SK-N-SH (cell line): ENCODE measurements around the gene SPATC1L. TPM values are rescaled to one million over a fixed set of nuclear protein-coding genes. Genes with fewer than 3 reads are reported as not detected.
A peak's percentile ranks its signal among the peaks of the same experiment; 100 is the strongest.

Source experiments
- CTCF ChIA-PET: fragments of 300-600, 350-600 bp; formaldehyde crosslinking; extraction: SDS; loops from one replicate; lab custom pipeline; 2021; lab: Yijun Ruan, JAX
- POLR2A ChIA-PET: fragments of 350-600 bp; sonication (Branson Sonifier 250); formaldehyde crosslinking; extraction: SDS; loops from one replicate; lab custom pipeline; 2020; ENCODE audit warnings: antibody characterized with exemption, inconsistent platforms; lab: Yijun Ruan, JAX
- DNase-seq: peaks from one replicate; pipeline ENCODE4 v3.0.0; 2012
- H2AFZ ChIP-seq: fragments of 200-600 bp; sonication (generic); 2 replicates; pipeline ENCODE4 v1.8.1; 2016; ENCODE audit warnings: antibody characterized with exemption, mild to moderate bottlenecking, low read depth
- H3F3A ChIP-seq: fragments of 200-600 bp; sonication (generic); replicated peaks from 2 replicates; pipeline ENCODE3; 2016; ENCODE audit warnings: antibody characterized with exemption, mild to moderate bottlenecking; ENCODE audit not compliant: insufficient read depth
- H3K27ac ChIP-seq, 2 experiments: fragments of 200-500 bp in 1 of 2; fragments of 200-600 bp in 1 of 2; sonication (Bioruptor generic) in 1 of 2; sonication (generic), shearing (Covaris generic) in 1 of 2; 2 replicates each; pipeline versions ENCODE4 v1.5.1 to v1.6.1; 2014 to 2016; ENCODE audit warnings: low read depth in 2 of 2, inconsistent platforms in 1 of 2, low read length in 1 of 2, mild to moderate bottlenecking in 1 of 2, mixed read lengths in 1 of 2
- H3K27me3 ChIP-seq: fragments of 200-600 bp; sonication (generic), shearing (Covaris generic); 2 replicates; pipeline ENCODE4 v1.6.1; 2016; ENCODE audit warnings: mixed run types; ENCODE audit not compliant: insufficient read depth
- H3K36me3 ChIP-seq, 2 experiments: fragments of 200-500 bp in 1 of 2; fragments of 200-600 bp in 1 of 2; sonication (Bioruptor generic) in 1 of 2; sonication (generic) in 1 of 2; replicated peaks in 1 of 2; 2 replicates each; pipeline versions ENCODE3 to v1.5.1; 2014 to 2016; ENCODE audit warnings: low read length in 1 of 2, mild to moderate bottlenecking in 1 of 2; ENCODE audit not compliant: insufficient read depth in 2 of 2, control insufficient read depth in 1 of 2
- H3K4me1 ChIP-seq, 2 experiments: fragments of 200-500 bp in 1 of 2; fragments of 200-600 bp in 1 of 2; sonication (Bioruptor generic) in 1 of 2; sonication (generic), shearing (Covaris generic) in 1 of 2; 2 replicates each; pipeline versions ENCODE4 v1.5.1 to v1.6.1; 2014 to 2016; ENCODE audit warnings: low read depth in 1 of 2, low read length in 1 of 2, mixed run types in 1 of 2; ENCODE audit not compliant: insufficient read depth in 2 of 2, control insufficient read depth in 1 of 2
- H3K4me2 ChIP-seq: fragments of 200-600 bp; sonication (generic), shearing (Covaris generic); 2 replicates; pipeline ENCODE4 v1.6.1; 2017; ENCODE audit warnings: mixed run types
- H3K4me3 ChIP-seq, 2 experiments: fragments of 200-500 bp in 1 of 2; fragments of 200-600 bp in 1 of 2; sonication (Bioruptor generic) in 1 of 2; sonication (generic), shearing (Covaris generic) in 1 of 2; 2 replicates each; pipeline versions ENCODE4 v1.5.1 to v1.8.1; 2014 to 2016; ENCODE audit warnings: low read depth in 2 of 2, inconsistent platforms in 1 of 2, low read length in 1 of 2, mild to moderate bottlenecking in 1 of 2, mixed read lengths in 1 of 2, moderate library complexity in 1 of 2
- H3K79me2 ChIP-seq: fragments of 200-600 bp; sonication (generic); 2 replicates; pipeline ENCODE4 v1.8.1; 2017; ENCODE audit warnings: mild to moderate bottlenecking; ENCODE audit not compliant: insufficient read depth
- H3K9ac ChIP-seq: fragments of 200-600 bp; sonication (generic); 2 replicates; pipeline ENCODE4 v1.6.1; 2017; ENCODE audit warnings: mixed run types
- H3K9me2 ChIP-seq: fragments of 200-600 bp; sonication (generic); 2 replicates; pipeline ENCODE4 v1.6.1; 2017; ENCODE audit warnings: mixed run types
- H3K9me3 ChIP-seq: fragments of 200-600 bp; sonication (generic); 2 replicates; pipeline ENCODE4 v1.6.1; 2017; ENCODE audit warnings: mixed run types, mild to moderate bottlenecking, moderate library complexity
- H4K20me1 ChIP-seq: fragments of 200-600 bp; sonication (generic); 2 replicates; pipeline ENCODE4 v1.6.1; 2017; ENCODE audit warnings: mild to moderate bottlenecking, mixed run types; ENCODE audit not compliant: insufficient read depth
- EP300 ChIP-seq, 2 experiments: IDR thresholded peaks; 2 replicates each; pipeline versions ENCODE4 v1.4.0 to v1.6.1; 2012; ENCODE audit warnings: borderline replicate concordance in 1 of 2, low read depth in 1 of 2, low read length in 1 of 2
- GABPA ChIP-seq: IDR thresholded peaks from 2 replicates; pipeline ENCODE4 v1.4.0; 2012; ENCODE audit warnings: low read depth, mild to moderate bottlenecking
- GATA2 ChIP-seq: sonication (generic); formaldehyde crosslinking; IDR thresholded peaks from 2 replicates; pipeline ENCODE4 v1.5.0; 2020; ENCODE audit warnings: mild to moderate bottlenecking, missing genetic modification reagents
- JUND ChIP-seq: IDR thresholded peaks from 2 replicates; pipeline ENCODE4 v1.4.0; 2012
- MAX ChIP-seq: IDR thresholded peaks from 2 replicates; pipeline ENCODE4 v1.4.0; 2012; ENCODE audit warnings: low read depth
- NFIC ChIP-seq: IDR thresholded peaks from 2 replicates; pipeline ENCODE4 v1.4.0; 2012; ENCODE audit warnings: borderline replicate concordance
- NRF1 ChIP-seq: IDR thresholded peaks from 2 replicates; pipeline ENCODE4 v1.6.1; 2012; ENCODE audit warnings: low read depth, mild to moderate bottlenecking, low read length
- POLR2AphosphoS5 ChIP-seq: IDR thresholded peaks from 2 replicates; pipeline ENCODE4 v1.6.1; 2012; ENCODE audit warnings: low read depth, low read length
- RFX5 ChIP-seq: IDR thresholded peaks from 2 replicates; pipeline ENCODE4 v1.6.1; 2012; ENCODE audit warnings: mild to moderate bottlenecking, improper control_type of control experiment, low read length
- SIN3A ChIP-seq: IDR thresholded peaks from 2 replicates; pipeline ENCODE4 v1.6.1; 2012; ENCODE audit warnings: low read depth, mild to moderate bottlenecking, low read length, moderate library complexity, borderline replicate concordance
- ZBTB33 ChIP-seq: IDR thresholded peaks from 2 replicates; pipeline ENCODE4 v1.4.0; 2012; ENCODE audit warnings: low read depth, borderline replicate concordance
- WGBS: methylation state at CpG from one replicate; pipeline ENCODE4 v1.1.6; 2017; ENCODE audit warnings: low lambda C conversion rate; 5-methylcytosine and 5-hydroxymethylcytosine counted together
- polyA plus RNA-seq, 3 experiments: library from polyadenylated mRNA; depleted of rRNA; stranded (reverse); fragments of >200 nt; gene quantifications; 2 replicates each; pipeline ENCODE4 v1.2.3, GENCODE V29; 2012
- TF ChIP-seq, protein P1 (sequence below): fragments of 200-600 bp; sonication (generic); IDR thresholded peaks from 2 replicates; pipeline ENCODE4 v1.6.1; 2017; ENCODE audit warnings: antibody characterized with exemption, mild to moderate bottlenecking, moderate library complexity

Gene SPATC1L
- polyA plus RNA-seq, 1 of the 3 experiments (the other 2 are of a cell fraction): 8.3 TPM

DNA sequence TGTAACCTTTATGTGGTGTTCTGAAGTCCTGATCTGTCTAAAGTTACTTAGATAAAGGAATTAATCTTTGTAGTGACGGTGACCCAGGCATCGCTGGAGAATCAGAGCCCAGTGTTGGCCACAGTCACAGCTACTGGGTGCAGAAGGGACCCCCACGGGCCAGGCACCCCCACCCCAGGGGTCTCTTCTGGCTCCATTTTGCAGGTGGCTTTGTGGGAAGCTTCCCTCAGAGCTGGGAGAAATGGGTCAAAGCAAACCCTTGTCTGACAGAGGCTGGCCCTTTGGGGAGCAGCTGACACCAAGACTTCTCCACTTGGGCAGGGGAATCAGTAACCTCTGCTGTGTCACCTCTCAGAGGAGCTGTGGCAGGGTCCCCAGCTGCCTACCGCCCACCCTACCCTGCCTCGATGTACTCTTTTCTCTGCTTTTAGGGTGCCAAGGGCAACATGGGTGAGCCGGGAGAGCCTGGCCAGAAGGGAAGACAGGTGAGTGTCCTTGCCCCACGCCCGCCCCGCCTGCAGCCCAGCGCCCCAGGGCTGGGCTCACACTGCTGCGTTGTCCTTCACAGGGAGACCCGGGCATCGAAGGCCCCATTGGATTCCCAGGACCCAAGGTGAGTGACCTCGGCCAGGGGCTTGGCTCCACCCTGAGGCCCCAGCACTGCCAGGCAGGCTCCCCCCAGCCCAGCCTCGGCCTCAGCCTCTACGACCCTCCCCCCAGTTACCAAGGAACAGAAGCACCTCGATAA, 68.6 kb downstream of the SPATC1L start:
- DNase-seq: peak; percentile 21
- whole genome bisulfite sequencing: 82% methylated on average over 5 of the region's 17 CpGs
- H2AFZ ChIP-seq: no peak overlapping the region
- peaks cover 0 to 7% of the 10 kb centered on the region in 2 experiments; a peak in 1 of 4 replicates for H3K4me1 ChIP-seq
- H4K20me1 ChIP-seq: no peaks in the 10 kb centered on the region; the same call in 1 of the 2 replicates
- POLR2A ChIA-PET: interaction anchor here (1.3 kb wide), 1 partner anchor 13 kb away, joined by 3 read pairs; no protein-coding TSS in a partner anchor
- no peaks in the 10 kb centered on the region for H3F3A ChIP-seq
- peaks cover 25 to 51% of the 10 kb centered on the region in 2 experiments for H3K36me3 ChIP-seq
- no peak overlapping the region for H3K9ac ChIP-seq
- no peaks in the 10 kb centered on the region for H3K27me3 ChIP-seq
- TF ChIP-seq POLR2AphosphoS5 (no peak), NFIC (no peak), ZBTB33 (no peak), RFX5 (no peak), NRF1 (no peak)
- H3K9me2 ChIP-seq: no peaks in the 10 kb centered on the region
- H3K27ac ChIP-seq: no peak overlapping the region
- no peak overlapping the region for H3K4me2 ChIP-seq
- H3K4me3 ChIP-seq: no peak overlapping the region
- CTCF ChIA-PET: interaction anchor here (0.8 to 2.0 kb wide), 4 partner anchors 18 to 142 kb away, joined by 3 to 8 read pairs (median 5); partner anchors contain the start of gene COL6A2
- H3K9me3 ChIP-seq: no peaks in the 10 kb centered on the region
- H3K79me2 ChIP-seq: 0 out of 2 replicates have a peak, but pooled peaks cover 3% of the 10 kb centered on the region

- TF ChIP-seq, protein P1, sequence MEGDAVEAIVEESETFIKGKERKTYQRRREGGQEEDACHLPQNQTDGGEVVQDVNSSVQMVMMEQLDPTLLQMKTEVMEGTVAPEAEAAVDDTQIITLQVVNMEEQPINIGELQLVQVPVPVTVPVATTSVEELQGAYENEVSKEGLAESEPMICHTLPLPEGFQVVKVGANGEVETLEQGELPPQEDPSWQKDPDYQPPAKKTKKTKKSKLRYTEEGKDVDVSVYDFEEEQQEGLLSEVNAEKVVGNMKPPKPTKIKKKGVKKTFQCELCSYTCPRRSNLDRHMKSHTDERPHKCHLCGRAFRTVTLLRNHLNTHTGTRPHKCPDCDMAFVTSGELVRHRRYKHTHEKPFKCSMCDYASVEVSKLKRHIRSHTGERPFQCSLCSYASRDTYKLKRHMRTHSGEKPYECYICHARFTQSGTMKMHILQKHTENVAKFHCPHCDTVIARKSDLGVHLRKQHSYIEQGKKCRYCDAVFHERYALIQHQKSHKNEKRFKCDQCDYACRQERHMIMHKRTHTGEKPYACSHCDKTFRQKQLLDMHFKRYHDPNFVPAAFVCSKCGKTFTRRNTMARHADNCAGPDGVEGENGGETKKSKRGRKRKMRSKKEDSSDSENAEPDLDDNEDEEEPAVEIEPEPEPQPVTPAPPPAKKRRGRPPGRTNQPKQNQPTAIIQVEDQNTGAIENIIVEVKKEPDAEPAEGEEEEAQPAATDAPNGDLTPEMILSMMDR: no peak
- TF ChIP-seq EP300 (IDR thresholded peaks at IDR 0.05; ENCODE audit: borderline replicate concordance in 1 of 2, low read depth in 1 of 2, low read length in 1 of 2) (no peak), ZBTB33 (no peak), GABPA (no peak), SIN3A (no peak), GATA2 (no peak), MAX (no peak), RFX5 (no peak), JUND (no peak)
- H3F3A ChIP-seq: no peaks in the 10 kb centered on the region
- H3K4me1 ChIP-seq: peaks cover 0 to 14% of the 10 kb centered on the region in 2 experiments; a peak in 1 of 4 replicates
- no peak overlapping the region for H3K4me2 ChIP-seq
- H3K9ac ChIP-seq: no peak overlapping the region
- no peak overlapping the region for H3K4me3 ChIP-seq
- no peak overlapping the region for H3K27ac ChIP-seq
- WGBS: 79% methylated on average over 2 of the region's 4 CpGs
- ChIA-PET CTCF (interaction anchor here (0.8 to 1.9 kb wide), 3 partner anchors 17 to 142 kb away, joined by 3 to 6 read pairs (median 4); partner anchors contain the start of gene COL6A2), POLR2A (interaction anchor here (1.3 kb wide), 1 partner anchor 14 kb away, joined by 3 read pairs; no protein-coding TSS in a partner anchor)
- H2AFZ ChIP-seq: no peak overlapping the region
- H3K9me3 ChIP-seq: no peaks in the 10 kb centered on the region
- peak; percentile 28 for DNase-seq
- H3K79me2 ChIP-seq: peaks cover 10% of the 10 kb centered on the region
- no peaks in the 10 kb centered on the region for H3K9me2 ChIP-seq
- peaks cover 25 to 48% of the 10 kb centered on the region in 2 experiments for H3K36me3 ChIP-seq
- H4K20me1 ChIP-seq: peaks cover 4% of the 10 kb centered on the region; the same call in 1 of the 2 replicates
- no peaks in the 10 kb centered on the region for H3K27me3 ChIP-seq
Measured at GRCh38 chr21:46114963-46115362, 69.3 kb downstream of the SPATC1L start.
